ENCODE measurements around the gene ERBB4. TPM values are rescaled to one million over a fixed set of nuclear protein-coding genes. Genes with fewer than 3 reads are reported as not detected.
"Not testable (repeated sequence)": the region's sequence is repeated elsewhere in the genome, so short reads cannot be mapped to it uniquely, and the experiment has no call there.

ERBB4 gene
- total RNA-seq, 4 donors from 2014 or later, result 5.5 to 21.0 (median 18.3) TPM

GRCh38 chr2:212195626-212196025 lies 343.0 kb downstream of the ERBB4 start:
- Histone ChIP-seq H3K27ac (no peak overlapping the region), H3K4me1 (no peaks in the 10 kb centered on the region), H3K4me3 (replicated peaks in 1 of 3) (no peak overlapping the region), H3K36me3 (no peaks in the 10 kb centered on the region), H3K9me3 (no peaks in the 10 kb centered on the region), H3K27me3 (no peaks in the 10 kb centered on the region)
- no peak for DNase-seq
- TF ChIP-seq POLR2A (IDR thresholded peaks at IDR 0.05), result no peak
- no peak for TF ChIP-seq CTCF (IDR thresholded peaks at IDR 0.05)
- intact Hi-C loops (cut with DNase I), result no loop called here
- 58 to 66% methylated on average over 1 of the region's 1 CpG for WGBS, 2 donors

DNA sequence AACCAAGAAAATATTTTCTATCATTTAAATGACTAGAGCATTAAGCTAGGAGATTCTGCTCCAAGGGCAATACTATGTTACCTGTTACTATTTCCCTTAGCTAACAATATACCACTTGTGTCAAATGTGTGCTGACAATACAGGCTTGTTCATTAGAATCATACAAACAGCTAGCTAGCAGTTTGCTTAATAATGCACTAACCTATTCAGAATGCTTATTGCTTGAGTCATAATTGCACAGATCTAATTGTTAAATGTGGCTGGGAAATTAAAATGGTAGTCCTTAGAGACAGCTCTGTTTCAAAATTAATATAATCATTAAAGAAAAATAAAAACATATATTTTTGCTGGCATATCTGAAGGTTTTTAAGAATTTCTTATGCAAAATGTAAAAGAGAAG lies 344.2 kb downstream of the ERBB4 start:
- Histone ChIP-seq H3K36me3 (no peaks in the 10 kb centered on the region), H3K27me3 (no peaks in the 10 kb centered on the region), H3K27ac (no peak overlapping the region), H3K9me3 (no peaks in the 10 kb centered on the region), H3K4me1 (no peaks in the 10 kb centered on the region), H3K4me3 (replicated peaks in 1 of 3) (no peak overlapping the region)
- TF ChIP-seq POLR2A (IDR thresholded peaks at IDR 0.05) (no peak), CTCF (IDR thresholded peaks at IDR 0.05) (no peak)
- no peak for DNase-seq
- intact Hi-C loops (cut with DNase I), result no loop called here

GRCh38 chr2:212193803-212194202 lies 344.8 kb downstream of the ERBB4 start:
- DNase-seq, result no peak
- no peaks in the 10 kb centered on the region for H3K36me3 ChIP-seq
- WGBS, 2 donors, result 91% methylated on average over 1 of the region's 1 CpG
- H3K4me1 ChIP-seq, result no peaks in the 10 kb centered on the region
- H3K27me3 ChIP-seq, result no peaks in the 10 kb centered on the region
- TF ChIP-seq CTCF (IDR thresholded peaks at IDR 0.05), result no peak
- TF ChIP-seq POLR2A (IDR thresholded peaks at IDR 0.05), result no peak
- H3K9me3 ChIP-seq, result no peaks in the 10 kb centered on the region
- H3K4me3 ChIP-seq (replicated peaks in 1 of 3), result no peak overlapping the region
- intact Hi-C loops (cut with DNase I), result no loop called here
- H3K27ac ChIP-seq, result no peak overlapping the region

DNA sequence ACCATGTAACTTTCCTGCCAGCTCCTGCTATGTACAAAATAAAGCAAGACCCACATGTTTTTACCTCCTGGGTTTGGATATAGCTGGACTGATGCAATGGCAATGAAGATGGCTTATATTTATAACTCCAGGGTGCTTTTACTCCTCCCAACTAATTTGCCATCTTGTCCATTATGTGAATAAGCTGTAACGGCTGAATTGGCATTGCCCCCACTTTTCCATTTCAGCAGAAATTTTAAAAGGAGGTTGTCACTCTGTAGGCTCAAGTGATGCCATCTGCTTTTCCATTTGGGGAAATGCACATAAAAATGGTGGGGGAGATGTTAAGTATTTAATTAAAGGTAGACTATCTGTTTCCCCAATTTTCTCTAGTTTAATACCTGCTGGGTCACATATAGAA lies 345.5 kb downstream of the ERBB4 start:
- Histone ChIP-seq H3K4me3 (replicated peaks in 1 of 3) (no peak overlapping the region), H3K27me3 (no peaks in the 10 kb centered on the region), H3K9me3 (no peaks in the 10 kb centered on the region), H3K4me1 (no peaks in the 10 kb centered on the region), H3K27ac (no peak overlapping the region), H3K36me3 (no peaks in the 10 kb centered on the region)
- WGBS, 2 donors, result 75 to 85% methylated on average over 1 of the region's 1 CpG
- DNase-seq, result no peak
- intact Hi-C loops (cut with DNase I), result no loop called here
- TF ChIP-seq POLR2A (IDR thresholded peaks at IDR 0.05) (no peak), CTCF (IDR thresholded peaks at IDR 0.05) (no peak)

DNA sequence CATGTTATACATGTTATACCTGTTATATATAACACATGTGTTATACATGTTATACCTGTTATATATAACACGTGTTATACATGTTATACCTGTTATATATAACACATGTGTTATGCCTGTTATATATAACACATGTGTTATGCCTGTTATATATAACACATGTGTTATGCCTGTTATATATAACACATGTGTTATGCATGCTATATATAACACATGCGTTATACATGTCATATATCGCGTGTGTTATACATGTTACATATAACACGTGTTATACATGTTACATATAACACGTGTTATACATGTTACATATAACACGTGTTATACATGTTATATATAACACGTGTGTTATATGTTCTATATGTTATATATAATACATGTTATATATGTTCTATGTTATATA lies 347.2 kb downstream of the ERBB4 start:
- WGBS, 2 donors, result 72 to 78% methylated on average over 8 of the region's 8 CpGs

DNA sequence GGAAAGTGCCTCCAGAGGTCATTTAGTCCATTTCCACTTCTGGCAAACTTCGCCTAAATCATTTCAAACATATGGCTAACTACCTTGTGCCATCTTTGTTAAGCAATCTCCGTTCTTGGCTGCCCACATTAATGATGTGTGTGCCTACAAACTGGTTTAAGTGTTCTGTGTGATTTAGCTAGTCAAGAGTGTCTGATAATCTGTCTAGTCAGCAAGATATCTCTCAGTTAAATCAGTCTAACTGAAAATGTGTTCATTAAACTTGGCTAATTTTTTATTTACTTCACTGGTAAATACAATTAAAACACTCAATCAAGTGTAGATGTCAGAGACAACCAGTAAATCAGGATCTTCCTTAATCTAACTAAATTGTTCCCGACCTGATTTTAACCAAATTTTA lies 352.4 kb downstream of the ERBB4 start:
- no peaks in the 10 kb centered on the region for H3K36me3 ChIP-seq
- TF ChIP-seq POLR2A (IDR thresholded peaks at IDR 0.05), result no peak
- TF ChIP-seq CTCF (IDR thresholded peaks at IDR 0.05), result no peak
- H3K27me3 ChIP-seq, result no peaks in the 10 kb centered on the region
- H3K4me1 ChIP-seq, result no peaks in the 10 kb centered on the region
- 85 to 87% methylated on average over 3 of the region's 3 CpGs for WGBS, 2 donors
- DNase-seq, result no peak
- no peak overlapping the region for H3K27ac ChIP-seq
- no peak overlapping the region for H3K4me3 ChIP-seq (replicated peaks in 1 of 3)
- H3K9me3 ChIP-seq, result no peaks in the 10 kb centered on the region
- intact Hi-C loops (cut with DNase I), result no loop called here

More for the DNA sequence above, 347.2 kb downstream of the ERBB4 start:
- H3K27ac ChIP-seq; H3K27me3 ChIP-seq; H3K36me3 ChIP-seq; H3K4me1 ChIP-seq; H3K9me3 ChIP-seq; H3K4me3 ChIP-seq (replicated peaks in 1 of 3); DNase-seq; intact Hi-C loops (cut with DNase I): not testable (repeated sequence)
